CD4-positive, alpha-beta T cell treated with Interferon gamma for 1 hour (primary cell): ENCODE measurements around the gene MDGA2.
"Not testable (repeated sequence)": the region's sequence is repeated elsewhere in the genome, so short reads cannot be mapped to it uniquely, and the experiment has no call there.

ENCODE experiments used
- DNase-seq: peaks from one replicate; pipeline ENCODE4 v3.0.0-alpha.2; 2020

MDGA2 gene

GRCh38 chr14:47220096-47220495 lies 455.3 kb downstream of the MDGA2 start:
- no peak for DNase-seq

DNA sequence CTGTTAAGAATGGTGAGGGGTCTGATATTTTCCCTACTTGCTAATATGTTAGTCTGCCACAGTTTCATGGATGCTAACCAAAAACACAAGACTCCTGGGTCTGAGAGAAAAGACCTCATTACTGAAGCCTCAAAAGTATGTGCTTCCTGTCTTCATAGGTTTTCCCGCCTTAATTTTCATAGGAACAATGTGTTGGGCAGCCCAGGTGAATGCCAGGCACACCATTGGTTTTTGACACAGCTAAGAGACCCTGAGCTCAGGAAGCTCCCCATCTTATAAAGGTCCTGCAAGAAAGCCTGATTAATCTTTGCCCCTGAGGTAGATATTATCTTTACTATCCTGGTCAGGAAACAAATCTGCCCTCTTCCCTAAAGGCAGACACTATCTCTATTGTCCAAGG lies 464.1 kb downstream of the MDGA2 start:
- no peak for DNase-seq

GRCh38 chr14:47210099-47210498 lies 465.3 kb downstream of the MDGA2 start:
- no peak for DNase-seq

GRCh38 chr14:47208434-47208833 lies 467.0 kb downstream of the MDGA2 start:
- no peak for DNase-seq

- no peak for DNase-seq
Observed at GRCh38 chr14:47207617-47208016, 467.8 kb downstream of the MDGA2 start.

DNA sequence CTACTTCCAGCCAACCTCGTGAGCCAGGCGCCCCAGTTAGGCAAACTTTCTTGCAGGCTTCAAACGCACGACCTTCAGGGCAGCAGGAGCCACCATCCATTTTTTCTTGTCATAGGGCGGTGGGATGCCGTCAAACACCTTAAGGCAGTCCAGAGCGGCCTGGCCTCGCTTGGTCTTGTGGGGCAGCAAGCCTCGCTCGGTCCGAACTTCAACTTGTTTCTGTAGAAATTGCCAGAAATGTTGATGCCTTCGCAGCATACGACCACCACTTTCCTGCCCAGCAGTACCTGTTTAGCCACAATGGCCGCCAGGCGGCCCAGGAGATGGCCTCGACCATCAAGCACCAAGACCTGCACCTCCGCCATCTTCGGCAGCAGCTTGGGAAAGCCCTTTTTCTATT lies 474.7 kb downstream of the MDGA2 start:
- DNase-seq = no peak

GRCh38 chr14:47195582-47195981 lies 479.8 kb downstream of the MDGA2 start:
- no peak for DNase-seq

DNA sequence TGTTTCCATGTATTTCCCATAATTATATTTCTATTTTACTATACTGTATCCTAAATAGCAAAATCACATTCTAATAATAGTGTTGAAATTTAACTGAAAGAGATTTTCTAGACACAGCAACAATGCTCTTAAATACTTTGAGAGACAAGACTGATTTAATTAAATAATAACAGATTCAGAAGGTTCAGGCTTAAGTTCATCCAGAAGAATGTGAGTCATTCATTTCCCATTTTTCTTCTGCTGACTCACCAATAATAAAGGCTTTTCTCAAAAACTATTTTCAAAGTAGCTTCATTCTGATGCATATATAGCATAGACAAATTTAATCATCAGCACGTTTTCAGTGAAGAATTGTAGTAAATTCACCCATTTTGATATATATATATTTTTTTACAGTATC lies 481.4 kb downstream of the MDGA2 start:
- DNase-seq = no peak

DNA sequence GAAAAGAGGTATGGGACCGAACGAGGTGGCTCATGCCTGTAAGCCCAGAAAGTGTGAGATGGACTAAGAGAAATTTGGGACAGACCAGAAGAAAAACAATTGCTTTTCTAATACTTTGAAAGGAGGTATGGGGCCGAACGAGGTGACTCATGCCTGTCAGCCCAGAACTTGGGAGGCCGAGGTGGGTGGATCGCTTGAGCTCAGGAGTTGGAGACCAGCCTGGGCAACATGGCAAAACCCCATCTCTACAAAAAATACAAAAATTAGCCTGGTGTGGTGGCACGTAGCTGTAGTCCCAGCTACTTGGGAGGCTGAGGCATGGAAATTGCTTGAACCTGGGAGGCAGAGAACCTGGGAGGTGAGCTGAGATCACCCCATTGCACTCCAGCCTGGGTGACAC lies 483.2 kb downstream of the MDGA2 start:
- DNase-seq = not testable (repeated sequence)

DNA sequence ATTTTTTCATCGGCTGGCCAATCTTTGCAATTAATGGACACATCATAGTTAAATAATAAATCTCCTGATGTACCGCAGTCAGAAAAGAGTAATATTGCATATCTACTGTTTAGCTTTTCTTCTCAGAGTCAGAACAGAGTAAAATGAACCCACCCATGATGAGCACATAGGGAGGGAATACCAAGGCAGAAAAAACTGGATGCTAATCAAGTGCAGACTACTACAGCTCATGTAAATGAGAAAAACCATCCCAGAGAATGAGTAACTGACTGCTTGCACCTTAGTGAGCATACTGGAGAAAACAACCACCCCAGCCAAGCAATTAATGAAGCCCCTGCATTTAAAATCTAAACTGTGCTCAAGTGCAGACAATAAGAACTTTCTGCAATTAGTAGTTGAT lies 483.7 kb downstream of the MDGA2 start:
- DNase-seq = no peak

GRCh38 chr14:47189911-47190484 lies 485.4 kb downstream of the MDGA2 start:
- no peak for DNase-seq

GRCh38 chr14:47186486-47186885 lies 488.9 kb downstream of the MDGA2 start:
- DNase-seq = no peak

- no peak for DNase-seq
Observed at GRCh38 chr14:47179906-47180305, 495.5 kb downstream of the MDGA2 start.

GRCh38 chr14:47171896-47172295 lies 503.5 kb downstream of the MDGA2 start:
- peak; percentile 1 for DNase-seq

DNA sequence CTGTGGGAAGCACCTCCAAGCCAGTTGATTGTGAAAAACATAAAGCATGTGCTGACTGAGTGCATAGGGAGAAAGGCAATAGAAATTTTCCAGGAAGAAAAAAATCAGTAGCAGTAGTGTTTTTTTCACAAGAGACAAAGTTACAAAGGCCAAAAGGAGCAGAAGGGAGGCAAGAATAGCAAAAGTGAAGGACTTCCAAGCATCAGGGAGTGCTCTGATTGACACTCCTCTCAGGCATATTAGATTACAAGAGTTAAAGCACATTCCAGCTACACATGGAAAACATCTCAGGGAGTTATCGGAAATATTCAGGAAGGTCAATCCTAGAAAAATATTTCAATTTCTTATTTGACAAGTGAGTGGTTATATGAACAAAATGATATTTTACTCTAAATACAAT lies 508.0 kb downstream of the MDGA2 start:
- no peak for DNase-seq

DNA sequence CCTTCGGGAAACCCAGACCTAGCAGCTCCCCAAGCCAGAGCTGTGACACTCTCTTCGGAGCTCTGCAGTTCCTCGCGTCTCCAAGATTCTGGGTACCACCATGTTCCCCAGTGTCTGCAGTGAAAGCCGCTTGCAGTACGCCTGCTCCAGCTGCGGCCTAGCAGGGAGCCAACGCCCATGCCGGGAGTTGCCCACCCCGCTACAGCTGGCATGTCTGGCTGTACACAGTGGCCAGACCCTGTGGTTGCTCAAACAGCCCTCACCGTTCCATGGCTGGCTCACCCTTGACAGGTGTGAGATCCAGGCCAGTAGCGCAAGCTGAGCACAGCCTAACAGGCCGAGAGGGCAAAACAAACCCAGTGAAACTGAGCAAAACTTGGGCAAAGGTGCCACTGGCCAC lies 520.0 kb downstream of the MDGA2 start:
- no peak for DNase-seq

DNA sequence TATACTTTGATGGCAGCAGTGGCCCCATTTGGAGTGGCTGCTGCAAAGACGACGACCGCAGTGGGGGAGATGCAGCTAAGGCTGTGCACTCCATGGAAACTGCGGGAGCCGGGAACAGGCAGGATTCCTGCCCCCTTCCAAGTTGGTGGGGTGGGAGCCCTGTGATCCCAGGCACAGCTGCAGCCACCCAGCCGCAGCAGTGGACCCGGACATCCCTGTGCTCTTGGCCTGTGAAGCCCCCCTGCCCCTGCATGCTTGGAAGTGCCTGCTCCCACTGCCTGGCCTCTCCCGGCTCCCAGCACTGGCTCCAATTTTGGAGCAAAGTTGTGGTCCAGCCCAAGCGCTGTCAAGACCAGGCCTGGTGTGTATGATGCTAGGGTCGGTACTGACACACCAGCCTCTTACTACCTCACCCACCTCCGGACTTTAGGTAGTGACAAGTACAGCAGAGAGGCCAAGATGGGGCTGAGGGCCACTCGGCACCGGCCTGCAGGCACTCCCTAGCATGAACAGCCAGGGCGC lies 521.1 kb downstream of the MDGA2 start:
- DNase-seq = no peak

GRCh38 chr14:47153746-47154145 lies 521.7 kb downstream of the MDGA2 start:
- no peak for DNase-seq

DNA sequence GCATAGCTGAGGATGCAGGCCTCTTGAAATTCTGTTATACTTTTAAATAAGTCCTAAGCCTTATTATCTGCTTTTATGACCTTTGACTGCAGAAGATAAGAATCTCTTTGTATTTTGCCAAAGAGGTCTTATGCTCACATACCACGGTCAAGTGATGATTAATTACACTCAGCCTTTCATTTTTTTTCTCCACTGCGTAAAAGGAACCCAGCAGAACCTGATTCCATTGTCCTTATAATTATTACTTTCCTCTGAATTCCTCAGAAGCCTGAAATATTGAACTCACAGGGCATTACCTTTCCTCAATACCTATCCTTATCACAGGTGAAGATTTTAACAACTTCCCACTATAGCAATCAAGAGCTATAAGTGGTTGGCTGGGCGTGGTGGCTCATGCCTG lies 525.1 kb downstream of the MDGA2 start:
- DNase-seq = no peak

DNA sequence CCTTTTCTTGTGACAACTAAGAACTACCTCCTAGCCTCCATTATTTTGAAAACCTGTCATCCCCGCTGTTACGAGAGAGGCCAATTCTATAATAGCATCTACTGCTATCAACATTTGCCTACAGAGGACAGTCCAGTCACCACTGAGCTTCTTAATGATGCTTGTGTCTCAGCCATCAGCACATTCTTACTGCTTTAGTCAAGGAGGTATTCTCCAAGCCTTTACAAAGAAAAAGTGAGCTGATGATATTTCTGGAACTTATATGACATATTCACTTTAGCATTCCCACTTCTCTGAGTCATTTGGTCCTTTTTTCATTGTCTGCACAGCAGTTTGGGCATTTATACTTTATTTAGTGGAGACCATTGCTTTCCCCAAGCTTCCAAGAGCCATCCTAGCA lies 526.1 kb downstream of the MDGA2 start:
- no peak for DNase-seq

DNA sequence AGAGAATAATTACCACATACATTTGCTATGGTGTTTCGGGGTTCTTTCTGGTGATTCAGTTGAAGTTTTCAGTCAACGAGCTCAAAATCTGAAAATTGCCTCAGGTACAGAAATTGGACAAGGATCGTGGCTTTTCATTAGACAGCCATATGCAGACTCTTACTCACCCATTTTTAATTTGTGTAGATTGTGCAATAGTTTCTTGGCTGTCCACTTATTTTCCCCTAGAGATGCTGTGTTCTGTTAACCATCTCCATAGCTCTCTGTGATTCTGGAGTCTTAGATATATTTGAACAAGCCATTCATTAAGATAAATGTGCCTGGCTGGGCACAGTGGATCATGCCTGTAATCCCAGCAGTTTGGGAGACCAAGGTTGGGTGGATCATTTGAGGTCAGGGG lies 526.7 kb downstream of the MDGA2 start:
- DNase-seq = no peak

- DNase-seq = no peak
Observed at GRCh38 chr14:47120645-47121044, 554.8 kb downstream of the MDGA2 start.

GRCh38 chr14:47103771-47104170 lies 571.6 kb downstream of the MDGA2 start:
- no peak for DNase-seq

DNA sequence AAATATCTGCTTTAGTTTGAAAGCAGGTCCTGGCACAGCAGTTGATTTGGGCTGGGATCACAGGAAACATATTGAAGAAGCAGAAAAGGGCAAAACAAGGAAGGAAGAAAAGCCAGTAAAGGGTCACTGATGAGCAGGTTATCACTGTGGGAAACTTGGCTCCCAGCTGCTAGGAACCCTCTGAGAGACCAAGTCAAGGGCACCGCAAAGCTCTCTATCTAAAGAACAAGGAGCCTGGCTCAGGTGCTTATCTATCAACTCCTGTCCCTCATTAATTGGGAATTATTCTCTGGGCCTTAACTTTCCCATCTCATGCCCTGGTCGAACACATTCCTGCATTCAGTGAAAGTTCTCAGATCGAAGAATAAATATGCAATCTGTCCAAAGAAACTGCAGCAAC lies 572.9 kb downstream of the MDGA2 start:
- no peak for DNase-seq

GRCh38 chr14:47085678-47086077 lies 589.7 kb downstream of the MDGA2 start:
- no peak for DNase-seq

GRCh38 chr14:47065326-47065725 lies 610.1 kb downstream of the MDGA2 start:
- DNase-seq = no peak
